OCI-LY7 (cell line): ENCODE results near the gene PREP.

Experiments used
- EZH2phosphoT487 ChIP-seq: fragments of 200-600 bp; sonication (generic); IDR thresholded peaks from 2 replicates; pipeline ENCODE4 v1.6.1; 2018; ENCODE audit warnings: low read depth, borderline replicate concordance, mild to moderate bottlenecking, mixed run types, antibody characterized with exemption, low read length, moderate library complexity, mixed read lengths
- TF ChIP-seq, protein P1 (sequence below): fragments of 200-600 bp; sonication (generic); conservative IDR thresholded peaks from 2 replicates; pipeline ENCODE4 v1.5.1; 2014; ENCODE audit warnings: mild to moderate bottlenecking, antibody characterized with exemption, low read length, moderate library complexity, mixed read lengths

DNA sequence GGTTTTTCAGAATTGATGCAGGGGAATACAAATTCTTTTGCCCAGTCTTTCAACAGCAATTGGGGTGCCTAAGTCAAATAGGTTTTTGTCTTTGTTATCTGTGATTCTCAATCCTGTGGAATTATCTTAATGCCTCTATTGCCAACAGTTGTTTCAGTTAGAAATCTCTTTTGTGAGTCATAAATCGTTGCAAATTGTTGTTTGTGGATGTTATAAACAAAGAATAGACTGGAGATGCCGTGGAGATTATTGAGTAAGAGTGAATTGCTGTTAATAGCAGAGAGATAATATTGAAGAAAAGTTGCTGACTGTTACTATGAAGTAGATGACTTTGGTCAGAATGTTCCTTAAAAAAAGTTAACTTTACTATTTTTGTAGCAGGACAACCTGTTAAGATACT, 159.4 kb downstream of the PREP start:
- TF ChIP-seq, protein P1, sequence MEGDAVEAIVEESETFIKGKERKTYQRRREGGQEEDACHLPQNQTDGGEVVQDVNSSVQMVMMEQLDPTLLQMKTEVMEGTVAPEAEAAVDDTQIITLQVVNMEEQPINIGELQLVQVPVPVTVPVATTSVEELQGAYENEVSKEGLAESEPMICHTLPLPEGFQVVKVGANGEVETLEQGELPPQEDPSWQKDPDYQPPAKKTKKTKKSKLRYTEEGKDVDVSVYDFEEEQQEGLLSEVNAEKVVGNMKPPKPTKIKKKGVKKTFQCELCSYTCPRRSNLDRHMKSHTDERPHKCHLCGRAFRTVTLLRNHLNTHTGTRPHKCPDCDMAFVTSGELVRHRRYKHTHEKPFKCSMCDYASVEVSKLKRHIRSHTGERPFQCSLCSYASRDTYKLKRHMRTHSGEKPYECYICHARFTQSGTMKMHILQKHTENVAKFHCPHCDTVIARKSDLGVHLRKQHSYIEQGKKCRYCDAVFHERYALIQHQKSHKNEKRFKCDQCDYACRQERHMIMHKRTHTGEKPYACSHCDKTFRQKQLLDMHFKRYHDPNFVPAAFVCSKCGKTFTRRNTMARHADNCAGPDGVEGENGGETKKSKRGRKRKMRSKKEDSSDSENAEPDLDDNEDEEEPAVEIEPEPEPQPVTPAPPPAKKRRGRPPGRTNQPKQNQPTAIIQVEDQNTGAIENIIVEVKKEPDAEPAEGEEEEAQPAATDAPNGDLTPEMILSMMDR = no peak
- TF ChIP-seq EZH2phosphoT487 = no peak
